Muscle of arm (tissue), 14 donors: ENCODE data around the gene CLOCK. TPM values are rescaled to one million over a fixed set of nuclear protein-coding genes. Genes with fewer than 3 reads are reported as not detected.
"Not testable (repeated sequence)": the region's sequence is repeated elsewhere in the genome, so short reads cannot be mapped to it uniquely, and the experiment has no call there.

Experiments used
- DNase-seq: peaks from one replicate; pipeline ENCODE4 v3.0.0-alpha.2; 2013
- long read RNA-seq, 11 donors: transcript quantifications; one replicate each; lab custom pipeline, GENCODE V29; 2026
- polyA plus RNA-seq, 12 donors: library from polyadenylated mRNA; unstranded; fragments of 120-200 nt; gene quantifications; one replicate each; pipeline ENCODE4 v1.2.1, GENCODE V29; 2013; ENCODE audit not compliant: insufficient read length in 12 of 12

Gene CLOCK
- 10 to 100 TPM; 13.8 to 39.9 (median 18.1) TPM for polyA plus RNA-seq
- long read RNA-seq, donor 1: 0 reads
- long read RNA-seq, donor 2: 0 reads
- long read RNA-seq, donor 3: 0 reads
- long read RNA-seq, donor 4: 0 reads
- long read RNA-seq, donor 5: 0 reads
- long read RNA-seq, donor 6, partial matches to known transcripts: 0 of 1 reads
- long read RNA-seq, donor 6, other reads (novel, unspliced or antisense): 0 of 1 reads
- long read RNA-seq, donor 7: 0 reads
- long read RNA-seq, donor 8, partial matches to known transcripts: 0 of 1 reads
- long read RNA-seq, donor 8, other reads (novel, unspliced or antisense): 0 of 1 reads
- long read RNA-seq, donor 9: 0 reads
- long read RNA-seq, donor 10, partial matches to known transcripts: 0 of 1 reads
- long read RNA-seq, donor 10, other reads (novel, unspliced or antisense): 0 of 1 reads
- long read RNA-seq, donor 11: 0 reads

GRCh38 chr4:55546756-55547465 lies at the start of gene CLOCK:
TSS of gene CLOCK (minus strand) at chr4:55546909. CDS start at chr4:55482785, 64,124 bp downstream.
- DNase-seq: peak; percentile 90

GRCh38 chr4:55592014-55592413 lies 45.3 kb upstream of the CLOCK start, which contains the start of gene PDCL2:
TSS of gene PDCL2 (minus strand) at chr4:55592245. CDS start at chr4:55592109, 136 bp downstream.
- DNase-seq: no peak

DNA sequence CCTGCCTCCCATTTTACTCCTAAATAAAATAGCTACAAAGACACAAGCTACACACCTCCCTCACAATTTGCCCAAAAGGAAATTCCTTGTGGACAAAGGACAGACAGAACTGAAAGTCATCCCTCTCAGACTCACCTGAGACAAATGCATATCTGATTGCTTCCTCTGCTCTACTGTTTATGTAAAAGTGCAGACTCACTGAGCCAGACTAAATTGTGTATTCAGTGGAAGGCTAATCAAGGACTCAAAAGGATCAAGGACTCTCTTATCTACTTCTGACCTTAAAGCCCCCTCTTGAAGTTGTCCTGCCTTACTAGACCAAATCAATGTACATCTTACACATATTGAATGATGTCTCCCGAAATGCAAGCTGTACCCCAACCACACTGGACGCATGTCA lies 41.5 kb upstream of the CLOCK start:
- DNase-seq: no peak

GRCh38 chr4:55582773-55583172 lies 36.1 kb upstream of the CLOCK start:
- DNase-seq: not testable (repeated sequence)

DNA sequence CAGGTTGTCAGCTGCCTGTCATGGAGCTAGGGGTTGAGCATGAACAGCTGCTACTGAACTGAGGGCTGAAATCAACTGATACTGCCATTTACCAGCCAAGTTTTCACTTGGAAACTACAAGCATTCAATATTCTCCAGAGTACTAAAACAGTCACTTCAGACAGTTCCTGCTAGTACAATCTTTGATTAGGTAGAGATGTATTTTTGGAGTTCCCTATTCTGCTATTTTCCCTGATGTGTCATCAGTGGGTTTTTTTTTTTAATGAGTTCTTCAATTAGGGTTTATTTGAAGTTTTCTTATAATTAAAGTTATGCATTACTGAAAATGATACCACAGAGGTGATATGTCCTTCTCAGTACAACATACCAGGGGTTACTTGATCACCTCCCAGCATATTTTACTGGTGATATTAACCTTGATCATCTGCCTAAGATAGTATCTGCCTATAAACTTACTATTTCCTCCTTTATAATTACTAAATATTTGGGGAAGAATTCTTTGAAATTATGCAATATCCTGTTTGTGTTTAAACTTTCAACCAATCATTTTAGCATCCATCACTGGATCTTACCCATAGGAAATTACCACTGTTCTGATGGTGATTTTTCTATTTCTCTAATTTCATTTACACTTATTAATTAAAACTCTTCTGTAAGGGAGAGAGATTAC lies 31.8 kb upstream of the CLOCK start:
- DNase-seq: no peak

DNA sequence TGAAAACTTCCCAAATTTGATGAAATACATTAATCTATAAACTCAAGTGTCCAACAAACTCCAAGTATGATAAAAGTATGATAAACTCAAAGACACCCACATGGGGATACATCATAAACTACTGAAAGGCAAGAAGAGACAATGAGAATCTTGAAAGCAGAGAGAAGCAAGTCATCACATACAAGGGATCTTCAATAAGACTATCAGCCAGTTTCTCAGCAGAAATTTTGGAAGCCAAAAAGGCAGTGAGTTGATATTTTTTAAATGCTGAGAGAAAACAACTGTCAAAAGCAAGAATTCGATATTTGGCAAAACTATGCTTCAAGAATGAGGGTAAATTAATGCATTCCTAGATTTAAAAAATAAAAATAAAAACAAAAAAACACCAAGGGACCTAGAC lies 28.8 kb upstream of the CLOCK start:
- DNase-seq: no peak

DNA sequence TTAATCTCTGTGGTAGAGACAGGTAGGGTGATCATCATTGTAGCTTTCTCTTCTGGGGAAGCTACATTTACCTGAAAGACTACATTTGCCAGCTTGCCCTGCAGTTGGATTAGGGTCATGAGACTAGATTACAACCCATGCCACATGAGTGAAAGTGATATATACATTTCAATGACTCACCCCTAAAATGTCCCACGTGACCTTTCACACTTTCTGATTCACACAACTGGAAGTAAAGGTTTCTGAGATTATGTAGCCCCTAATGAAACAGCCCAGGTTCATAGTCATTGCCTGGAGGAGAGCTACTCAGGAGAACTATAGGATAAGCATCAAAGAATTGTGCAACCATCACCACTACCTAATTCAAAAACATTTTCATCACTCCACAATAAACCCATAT lies 27.5 kb upstream of the CLOCK start:
- no peak for DNase-seq

GRCh38 chr4:55571806-55572205 lies 25.1 kb upstream of the CLOCK start:
- no peak for DNase-seq

DNA sequence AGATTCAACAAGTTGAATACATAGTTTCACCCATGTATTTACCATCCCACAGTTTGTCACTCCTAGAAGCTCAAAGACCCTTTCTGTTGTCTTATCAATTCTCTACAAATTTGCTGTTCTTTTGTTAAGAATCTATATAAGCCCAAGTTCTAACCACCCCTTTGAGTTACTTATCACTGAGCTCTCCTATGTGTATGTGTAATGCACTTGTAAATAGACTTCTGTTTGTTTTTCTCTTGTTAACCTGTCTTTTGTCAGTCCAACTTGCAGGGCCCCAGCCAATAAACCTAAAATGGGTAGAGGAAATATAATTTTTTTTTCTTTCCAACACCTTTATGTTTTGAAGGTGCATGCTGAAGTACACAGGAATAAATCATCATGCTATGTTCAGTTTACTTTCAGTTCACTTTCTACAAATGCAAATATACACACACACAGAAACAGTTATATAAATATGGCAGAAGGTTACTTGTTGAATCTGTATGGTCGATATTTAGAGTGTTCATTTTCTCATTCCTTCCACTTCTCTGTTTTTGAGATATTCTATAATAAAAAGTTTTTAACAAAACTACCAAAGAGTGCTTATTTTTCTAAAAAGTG lies 22.3 kb upstream of the CLOCK start:
- no peak for DNase-seq

- DNase-seq: no peak
These were observed 15.2 kb upstream of the CLOCK start for GRCh38 chr4:55561889-55562288.

- no peak for DNase-seq
These were observed 13.4 kb upstream of the CLOCK start for GRCh38 chr4:55560096-55560495.

GRCh38 chr4:55554453-55555030 lies 7.8 kb upstream of the CLOCK start:
- DNase-seq: no peak

GRCh38 chr4:55553441-55554201 lies 6.9 kb upstream of the CLOCK start:
- no peak for DNase-seq

- DNase-seq: not testable (repeated sequence)
These were observed 5.3 kb upstream of the CLOCK start for GRCh38 chr4:55551964-55552363.

- DNase-seq: no peak
These were observed 3.2 kb upstream of the CLOCK start for GRCh38 chr4:55549888-55550287.

DNA sequence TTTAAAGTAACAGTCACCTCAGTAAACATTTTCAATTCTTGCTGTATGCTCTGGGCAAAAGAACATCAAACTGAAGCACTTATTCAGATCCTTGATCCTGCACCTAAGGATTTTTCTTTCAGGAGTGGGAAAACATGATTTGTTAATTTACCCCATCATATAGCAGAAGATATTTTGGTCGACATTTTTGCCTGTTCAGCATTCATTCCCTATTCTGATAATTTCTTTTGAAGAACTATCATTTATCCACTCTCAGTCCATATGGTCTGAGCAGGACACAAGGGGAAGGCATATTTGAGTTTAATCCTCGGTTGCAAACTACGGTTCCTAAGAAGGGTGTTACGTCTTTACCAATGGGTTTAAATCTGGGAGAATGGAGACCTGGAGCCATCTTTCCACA lies 1.2 kb upstream of the CLOCK start:
- DNase-seq: no peak

- peak; percentile 70 for DNase-seq
These were observed 709 bp upstream of the CLOCK start for GRCh38 chr4:55547466-55547770.

- DNase-seq: no peak
These were observed 278 bp downstream of the CLOCK start for GRCh38 chr4:55546506-55546755.

DNA sequence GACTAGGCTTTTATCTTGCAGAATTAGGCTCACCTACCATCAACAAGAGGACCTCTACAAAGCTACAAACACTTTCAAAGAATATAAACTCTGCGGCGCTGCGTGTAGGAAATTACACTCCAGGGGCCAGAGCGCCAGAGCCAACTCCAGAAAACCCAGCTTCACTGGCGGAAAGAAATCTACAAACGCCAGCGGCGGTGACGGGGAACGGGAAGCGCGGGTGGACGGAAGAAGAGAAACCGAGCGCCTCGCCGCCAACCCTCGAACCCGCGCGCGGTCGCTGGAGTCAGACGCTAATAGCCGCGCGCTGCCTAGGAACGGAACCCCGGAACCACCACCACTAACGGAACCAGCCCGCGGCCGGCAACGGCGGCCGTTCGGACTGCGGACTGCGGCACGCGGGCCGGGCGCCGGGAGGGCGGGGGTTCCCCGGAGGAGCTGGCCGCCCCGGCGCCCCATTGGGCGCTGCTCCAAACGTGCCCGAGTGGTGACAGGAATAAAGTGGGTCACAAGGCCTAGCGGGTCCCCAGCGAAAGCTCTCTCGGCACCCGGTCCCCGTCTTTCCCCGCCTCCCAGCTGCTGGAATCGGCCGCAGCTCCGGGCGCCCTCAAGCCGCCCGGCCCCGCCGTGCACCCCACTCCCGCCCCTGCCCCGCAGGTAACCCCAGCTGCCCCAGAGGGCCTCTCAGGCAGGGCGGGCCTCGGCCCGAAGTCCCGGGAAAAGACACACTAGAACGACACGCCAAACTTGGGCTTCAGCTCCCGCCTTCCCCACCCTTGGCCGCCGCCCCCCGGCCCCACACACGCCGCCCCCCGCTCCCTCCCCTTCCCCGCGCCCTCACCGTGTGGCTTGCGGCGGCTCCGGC lies 836 bp downstream of the CLOCK start:
- peak; percentile 77 for DNase-seq

GRCh38 chr4:55545151-55545550 lies 1.6 kb downstream of the CLOCK start:
- no peak for DNase-seq
